Prostate gland (tissue), 2 donors: ENCODE results near the gene PAAF1.

ENCODE experiments used
- POLR2A ChIP-seq: fragments of 450-650 bp; IDR thresholded peaks from one replicate; pipeline ENCODE4 v1.6.1; 2016; ENCODE audit warnings: antibody characterized with exemption, mild to moderate bottlenecking
- POLR2AphosphoS5 ChIP-seq: sonication (generic); formaldehyde crosslinking; IDR thresholded peaks from one replicate; pipeline ENCODE4 v1.6.1; 2017; ENCODE audit warnings: antibody characterized with exemption
- TF ChIP-seq, protein P1 (sequence below), 4 experiments: fragments of 200-600 bp in 2 of 4; fragments of 450-650 bp in 2 of 4; sonication (generic) in 2 of 4; IDR thresholded peaks; 1 replicate in 3 of 4; 2 replicates in 1 of 4; pipeline ENCODE4 v1.5.1; 2016 to 2019; ENCODE audit warnings: antibody characterized with exemption in 4 of 4, mild to moderate bottlenecking in 2 of 4, moderate library complexity in 2 of 4

GRCh38 chr11:73971175-73971719, 94.4 kb downstream of the PAAF1 start:
- no peak for TF ChIP-seq POLR2AphosphoS5
- TF ChIP-seq, protein P1, sequence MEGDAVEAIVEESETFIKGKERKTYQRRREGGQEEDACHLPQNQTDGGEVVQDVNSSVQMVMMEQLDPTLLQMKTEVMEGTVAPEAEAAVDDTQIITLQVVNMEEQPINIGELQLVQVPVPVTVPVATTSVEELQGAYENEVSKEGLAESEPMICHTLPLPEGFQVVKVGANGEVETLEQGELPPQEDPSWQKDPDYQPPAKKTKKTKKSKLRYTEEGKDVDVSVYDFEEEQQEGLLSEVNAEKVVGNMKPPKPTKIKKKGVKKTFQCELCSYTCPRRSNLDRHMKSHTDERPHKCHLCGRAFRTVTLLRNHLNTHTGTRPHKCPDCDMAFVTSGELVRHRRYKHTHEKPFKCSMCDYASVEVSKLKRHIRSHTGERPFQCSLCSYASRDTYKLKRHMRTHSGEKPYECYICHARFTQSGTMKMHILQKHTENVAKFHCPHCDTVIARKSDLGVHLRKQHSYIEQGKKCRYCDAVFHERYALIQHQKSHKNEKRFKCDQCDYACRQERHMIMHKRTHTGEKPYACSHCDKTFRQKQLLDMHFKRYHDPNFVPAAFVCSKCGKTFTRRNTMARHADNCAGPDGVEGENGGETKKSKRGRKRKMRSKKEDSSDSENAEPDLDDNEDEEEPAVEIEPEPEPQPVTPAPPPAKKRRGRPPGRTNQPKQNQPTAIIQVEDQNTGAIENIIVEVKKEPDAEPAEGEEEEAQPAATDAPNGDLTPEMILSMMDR (IDR thresholded peaks at IDR 0.05): no peak
- no peak for TF ChIP-seq POLR2A
